ENCODE data around the gene MAP2K5. TPM values are rescaled to one million over a fixed set of nuclear protein-coding genes. Genes with fewer than 3 reads are reported as not detected.

The MAP2K5 gene
- total RNA-seq, 1 donor from 2014 or later = 11.6 TPM

DNA sequence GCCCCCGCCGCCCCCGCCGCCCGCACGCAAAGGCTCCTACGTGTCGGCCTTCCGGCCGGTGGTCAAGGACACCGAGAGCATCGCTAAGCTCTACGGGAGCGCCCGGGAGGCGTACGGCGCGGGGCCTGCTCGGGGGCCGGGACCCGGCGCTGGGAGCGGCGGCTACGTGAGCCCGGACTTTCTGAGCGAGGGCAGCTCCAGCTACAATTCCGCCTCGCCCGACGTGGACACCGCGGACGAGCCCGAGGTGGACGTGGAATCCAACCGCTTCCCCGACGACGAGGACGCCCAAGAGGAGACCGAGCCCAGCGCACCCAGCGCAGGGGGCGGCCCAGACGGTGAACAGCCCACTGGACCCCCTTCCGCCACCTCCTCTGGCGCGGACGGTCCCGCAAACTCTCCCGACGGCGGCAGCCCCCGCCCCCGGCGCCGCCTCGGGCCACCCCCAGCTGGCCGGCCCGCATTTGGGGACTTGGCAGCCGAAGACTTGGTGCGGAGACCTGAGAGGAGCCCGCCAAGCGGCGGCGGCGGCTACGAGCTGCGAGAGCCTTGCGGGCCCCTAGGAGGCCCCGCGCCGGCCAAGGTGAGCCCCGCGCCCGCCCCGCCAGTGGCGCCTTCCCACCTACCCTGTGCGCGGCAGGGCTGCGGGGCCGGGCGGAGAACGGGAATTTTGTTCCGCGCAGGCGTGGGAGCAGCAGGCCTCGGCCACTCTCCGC lies 285.2 kb downstream of the MAP2K5 start:
- peaks cover 9% of the 10 kb centered on the region for H3K4me1 ChIP-seq (ENCODE audit: insufficient read depth, low read length)
- H2AFZ ChIP-seq (ENCODE audit: low read depth, low read length) = no peak overlapping the region
- no peak overlapping the region for H3K27ac ChIP-seq (ENCODE audit: low read depth, low read length)
- H3K4me3 ChIP-seq (ENCODE audit: insufficient read depth, low read depth, low read length) = no peak overlapping the region
- peak; percentile 55 for TF ChIP-seq EZH2 (IDR thresholded peaks at IDR 0.05; ENCODE audit: insufficient read depth, low read length)
- TF ChIP-seq, protein P1, sequence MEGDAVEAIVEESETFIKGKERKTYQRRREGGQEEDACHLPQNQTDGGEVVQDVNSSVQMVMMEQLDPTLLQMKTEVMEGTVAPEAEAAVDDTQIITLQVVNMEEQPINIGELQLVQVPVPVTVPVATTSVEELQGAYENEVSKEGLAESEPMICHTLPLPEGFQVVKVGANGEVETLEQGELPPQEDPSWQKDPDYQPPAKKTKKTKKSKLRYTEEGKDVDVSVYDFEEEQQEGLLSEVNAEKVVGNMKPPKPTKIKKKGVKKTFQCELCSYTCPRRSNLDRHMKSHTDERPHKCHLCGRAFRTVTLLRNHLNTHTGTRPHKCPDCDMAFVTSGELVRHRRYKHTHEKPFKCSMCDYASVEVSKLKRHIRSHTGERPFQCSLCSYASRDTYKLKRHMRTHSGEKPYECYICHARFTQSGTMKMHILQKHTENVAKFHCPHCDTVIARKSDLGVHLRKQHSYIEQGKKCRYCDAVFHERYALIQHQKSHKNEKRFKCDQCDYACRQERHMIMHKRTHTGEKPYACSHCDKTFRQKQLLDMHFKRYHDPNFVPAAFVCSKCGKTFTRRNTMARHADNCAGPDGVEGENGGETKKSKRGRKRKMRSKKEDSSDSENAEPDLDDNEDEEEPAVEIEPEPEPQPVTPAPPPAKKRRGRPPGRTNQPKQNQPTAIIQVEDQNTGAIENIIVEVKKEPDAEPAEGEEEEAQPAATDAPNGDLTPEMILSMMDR (IDR thresholded peaks at IDR 0.05; ENCODE audit: insufficient read depth, low read depth, low read length) = no peak
- no peaks in the 10 kb centered on the region for H3K36me3 Mint-ChIP-seq (ENCODE audit: low read depth, unreplicated experiment)
- FAIRE-seq (no peak), DNase-seq (ENCODE audit: low read depth) (no peak)
- H3K4me3 Mint-ChIP-seq (ENCODE audit: unreplicated experiment) = no peak overlapping the region
- peaks cover 19% of the 10 kb centered on the region for H4K20me1 ChIP-seq (ENCODE audit: insufficient read depth, low read length)
- H3K4me1 Mint-ChIP-seq (ENCODE audit: low read depth, unreplicated experiment) = peaks cover 2% of the 10 kb centered on the region
- peaks cover 62% of the 10 kb centered on the region for H3K27me3 Mint-ChIP-seq (ENCODE audit: low read depth, unreplicated experiment)
- H3K27ac Mint-ChIP-seq (ENCODE audit: unreplicated experiment) = no peak overlapping the region
- peaks cover 23% of the 10 kb centered on the region for H3K9me3 Mint-ChIP-seq (ENCODE audit: unreplicated experiment)
- peak overlapping the region; percentile 19 for H3K4me2 ChIP-seq (ENCODE audit: low read length)
- H3K36me3 ChIP-seq (ENCODE audit: insufficient read depth, low read length) = no peaks in the 10 kb centered on the region
- peaks cover 77% of the 10 kb centered on the region for H3K27me3 ChIP-seq (ENCODE audit: insufficient read depth, low read length)
- no peaks in the 10 kb centered on the region for H3K79me2 ChIP-seq (ENCODE audit: insufficient read depth, low read length)
- no peak overlapping the region for H3K9ac ChIP-seq (ENCODE audit: low read length)
- peaks cover 9% of the 10 kb centered on the region for H3K9me3 ChIP-seq (ENCODE audit: insufficient read depth, low read depth, low read length)

DNA sequence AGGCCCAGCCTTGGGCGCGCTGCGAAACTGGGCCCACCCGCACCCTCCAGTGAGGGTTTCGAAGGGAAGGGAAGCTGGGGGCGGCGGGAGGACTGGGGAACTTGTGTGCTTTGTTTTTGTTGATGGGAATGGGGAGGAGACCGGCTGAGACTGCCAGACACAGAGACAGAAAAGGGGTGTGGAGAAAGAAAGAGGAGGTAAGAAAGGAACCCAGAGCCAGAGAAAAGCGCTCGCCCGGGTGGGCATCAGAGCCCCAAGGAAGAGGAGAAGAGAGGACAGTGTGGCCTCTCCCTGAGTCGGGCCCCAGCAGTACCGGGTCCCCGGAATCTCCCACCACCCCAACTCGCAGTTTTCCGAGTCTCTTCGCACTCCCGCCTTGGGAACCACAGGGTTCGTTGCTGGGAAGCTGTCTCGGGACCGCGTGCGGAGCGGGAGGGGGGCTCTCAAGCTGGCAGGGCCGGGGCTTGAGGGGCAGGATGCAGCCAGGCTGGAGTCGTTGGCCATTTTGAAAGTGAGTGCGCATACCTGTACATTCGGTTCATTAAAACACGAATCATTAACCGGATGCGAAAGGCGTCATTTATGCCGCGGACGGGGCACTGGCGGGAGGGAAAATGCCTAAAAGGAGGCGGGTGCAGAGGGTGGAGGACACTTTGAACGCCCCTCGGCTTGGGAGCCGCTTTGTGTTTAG lies 285.9 kb downstream of the MAP2K5 start:
- Mint-ChIP-seq H3K27ac (ENCODE audit: unreplicated experiment) (no peak overlapping the region), H3K4me3 (ENCODE audit: unreplicated experiment) (no peak overlapping the region), H3K27me3 (ENCODE audit: low read depth, unreplicated experiment) (peaks cover 67% of the 10 kb centered on the region), H3K36me3 (ENCODE audit: low read depth, unreplicated experiment) (no peaks in the 10 kb centered on the region), H3K4me1 (ENCODE audit: low read depth, unreplicated experiment) (peaks cover 2% of the 10 kb centered on the region), H3K9me3 (ENCODE audit: unreplicated experiment) (peaks cover 25% of the 10 kb centered on the region)
- DNase-seq (ENCODE audit: low read depth) (no peak), FAIRE-seq (no peak)
- no peak overlapping the region for H2AFZ ChIP-seq (ENCODE audit: low read depth, low read length)
- peaks cover 16% of the 10 kb centered on the region for H3K4me1 ChIP-seq (ENCODE audit: insufficient read depth, low read length)
- H3K27me3 ChIP-seq (ENCODE audit: insufficient read depth, low read length) = peaks cover 81% of the 10 kb centered on the region
- H3K36me3 ChIP-seq (ENCODE audit: insufficient read depth, low read length) = no peaks in the 10 kb centered on the region
- peak overlapping the region; percentile 19 for H3K4me2 ChIP-seq (ENCODE audit: low read length)
- peaks cover 19% of the 10 kb centered on the region for H4K20me1 ChIP-seq (ENCODE audit: insufficient read depth, low read length)
- H3K27ac ChIP-seq (ENCODE audit: low read depth, low read length) = no peak overlapping the region
- TF ChIP-seq, protein P1 (IDR thresholded peaks at IDR 0.05; ENCODE audit: insufficient read depth, low read depth, low read length) = no peak
- peak; percentile 88 for TF ChIP-seq EZH2 (IDR thresholded peaks at IDR 0.05; ENCODE audit: insufficient read depth, low read length)
- no peak overlapping the region for H3K9ac ChIP-seq (ENCODE audit: low read length)
- no peaks in the 10 kb centered on the region for H3K79me2 ChIP-seq (ENCODE audit: insufficient read depth, low read length)
- peaks cover 9% of the 10 kb centered on the region for H3K9me3 ChIP-seq (ENCODE audit: insufficient read depth, low read depth, low read length)
- H3K4me3 ChIP-seq (ENCODE audit: insufficient read depth, low read depth, low read length) = no peak overlapping the region

Data from astrocyte (in vitro differentiated cells and primary cell).